ENCODE data around the gene ESYT3.
"Not testable (repeated sequence)": the region's sequence is repeated elsewhere in the genome, so short reads cannot be mapped to it uniquely, and the experiment has no call there.

ESYT3 gene

DNA sequence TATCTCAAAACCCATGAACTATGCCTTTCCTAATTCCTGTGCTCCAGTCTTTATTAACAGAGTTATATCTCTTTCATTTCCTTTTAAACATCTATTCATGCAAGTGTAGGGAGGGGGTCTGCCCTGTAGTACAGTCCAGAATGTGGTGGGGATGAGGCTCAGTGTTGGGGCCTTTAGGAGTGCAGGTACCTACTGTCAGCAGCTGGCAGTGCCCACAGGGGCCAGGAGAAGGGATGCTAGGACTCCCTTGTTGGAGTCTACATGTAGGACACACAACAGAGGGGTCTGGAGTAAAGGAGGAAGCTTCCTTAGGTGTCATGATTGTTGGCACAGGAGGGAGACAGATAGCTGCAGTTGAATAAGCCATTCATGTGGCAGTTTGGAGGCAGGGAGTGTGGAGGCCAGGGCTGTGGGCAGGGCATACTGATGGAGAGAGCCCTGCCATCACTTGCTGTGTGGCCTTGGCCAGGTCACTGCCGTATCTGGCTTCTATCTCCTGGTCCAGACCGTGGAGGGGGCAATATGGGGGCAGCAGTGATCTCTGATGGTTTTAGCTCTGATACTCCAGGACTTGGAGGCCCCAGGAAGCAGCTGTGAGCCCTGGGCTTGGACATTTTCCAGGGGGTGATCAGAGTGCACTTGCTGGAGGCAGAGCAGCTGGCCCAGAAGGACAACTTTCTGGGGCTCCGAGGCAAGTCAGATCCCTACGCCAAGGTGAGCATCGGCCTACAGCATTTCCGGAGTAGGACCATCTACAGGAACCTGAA, 29.5 kb downstream of the ESYT3 start:
- DNase-seq: no peak

DNA sequence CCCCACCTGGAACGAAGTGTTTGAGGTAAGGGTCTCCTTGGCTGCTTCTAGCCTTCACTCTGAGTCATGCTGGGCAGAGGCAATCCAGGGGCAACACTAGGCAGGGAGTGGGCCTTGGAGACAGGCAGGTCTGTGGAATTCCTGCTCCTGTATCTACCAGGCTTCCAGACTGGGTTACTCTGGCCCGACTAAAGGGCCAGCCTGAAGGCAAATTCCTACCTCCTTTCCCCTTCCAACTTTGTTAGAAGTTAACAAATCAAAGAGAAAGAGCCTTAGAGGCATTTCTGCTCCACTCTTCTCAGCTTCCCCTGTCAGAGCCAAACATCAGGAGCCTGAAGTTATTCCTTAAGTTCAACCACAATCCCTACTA, 30.1 kb downstream of the ESYT3 start:
- no peak for DNase-seq

DNA sequence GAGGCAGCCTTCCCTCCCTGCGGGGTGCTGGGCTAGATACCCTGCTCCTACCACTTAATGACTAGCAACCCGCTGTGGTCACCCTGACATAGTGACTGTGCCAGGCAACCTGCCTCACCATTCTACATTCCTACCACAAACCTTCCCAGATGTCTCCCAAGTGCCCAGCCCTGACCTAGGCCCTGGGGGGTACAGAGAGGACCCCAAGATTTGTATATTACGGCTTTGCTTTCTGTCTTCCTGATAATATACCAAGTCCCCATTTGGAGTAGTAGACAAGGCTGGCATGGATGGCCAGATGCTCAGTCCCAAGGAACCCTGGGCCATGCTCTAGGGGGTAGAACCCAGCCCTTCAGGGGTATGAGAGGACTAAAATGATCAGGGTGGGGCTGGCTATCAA, 31.0 kb downstream of the ESYT3 start:
- DNase-seq: no peak

DNA sequence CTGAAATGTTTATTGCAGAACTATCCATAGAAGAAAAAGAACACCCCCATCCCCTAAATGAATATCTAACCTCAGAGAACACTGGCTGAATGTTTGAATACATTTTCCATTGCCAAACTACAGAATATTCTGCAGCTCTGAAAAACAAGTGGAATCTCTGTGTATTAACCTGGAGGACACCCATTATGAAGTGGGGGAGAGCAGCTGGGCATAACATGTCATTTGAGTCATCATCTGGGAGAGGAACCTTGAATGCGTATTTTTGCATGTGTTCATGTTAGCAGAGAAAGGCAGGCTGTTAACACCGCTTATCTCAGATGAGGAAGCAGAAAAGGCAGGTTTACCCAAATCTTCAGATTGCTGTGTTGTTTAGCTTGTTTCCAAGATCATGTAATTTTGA, 31.5 kb downstream of the ESYT3 start:
- DNase-seq: no peak

DNA sequence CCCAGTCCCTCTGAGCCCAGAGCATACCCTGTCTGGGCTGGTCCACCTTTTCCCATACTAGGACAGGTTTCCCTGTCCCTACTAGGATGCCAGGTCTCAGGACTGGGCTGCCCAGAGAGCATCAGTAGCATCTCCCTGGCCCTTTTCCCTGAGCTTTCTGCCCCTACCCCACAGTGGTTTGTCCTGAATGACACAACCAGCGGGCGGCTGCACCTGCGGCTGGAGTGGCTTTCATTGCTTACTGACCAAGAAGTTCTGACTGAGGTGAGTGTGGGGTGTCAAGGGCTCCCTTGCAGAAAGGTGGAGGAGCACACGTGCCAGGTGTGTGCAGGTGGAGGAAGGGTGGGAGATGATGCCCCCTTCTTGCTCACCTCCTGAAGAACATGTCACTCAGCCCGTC, 33.5 kb downstream of the ESYT3 start:
- no peak for DNase-seq

DNA sequence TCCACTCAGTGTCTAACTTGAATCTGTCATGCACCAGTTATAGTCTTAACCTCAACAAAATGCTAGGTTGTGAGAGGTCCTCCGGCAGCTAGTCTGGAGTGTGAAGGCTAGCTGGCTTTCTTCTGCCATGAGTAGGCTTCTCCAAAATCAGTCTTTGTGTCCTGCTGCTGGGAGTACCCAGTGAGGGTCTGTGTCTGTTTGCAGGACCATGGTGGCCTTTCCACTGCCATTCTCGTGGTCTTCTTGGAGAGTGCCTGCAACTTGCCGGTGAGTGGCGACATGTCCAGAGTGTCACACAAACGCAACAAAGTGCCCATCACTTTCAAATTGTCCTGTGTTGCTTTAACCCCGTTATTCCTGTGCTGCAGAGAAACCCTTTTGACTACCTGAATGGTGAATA, 34.0 kb downstream of the ESYT3 start:
- DNase-seq: no peak

DNA sequence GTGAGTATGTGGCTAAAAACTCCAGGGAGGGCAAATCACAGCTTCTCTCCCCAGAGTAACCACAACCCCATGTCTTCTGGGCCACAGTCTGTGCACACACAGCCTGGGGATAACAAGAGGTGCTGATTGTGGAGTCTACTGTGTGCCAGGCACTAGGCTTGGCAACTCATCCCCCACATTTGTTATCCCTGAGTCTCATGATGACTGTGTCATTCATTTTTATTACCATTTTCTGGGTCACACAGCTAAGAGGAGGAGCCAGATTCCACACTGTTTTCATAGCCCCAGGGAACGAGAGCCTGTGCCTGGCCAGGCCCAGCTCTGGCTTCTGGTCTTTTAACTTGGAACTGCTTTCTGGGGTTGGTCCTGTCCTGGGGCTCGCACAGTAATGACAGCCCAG, 34.5 kb downstream of the ESYT3 start:
- no peak for DNase-seq

DNA sequence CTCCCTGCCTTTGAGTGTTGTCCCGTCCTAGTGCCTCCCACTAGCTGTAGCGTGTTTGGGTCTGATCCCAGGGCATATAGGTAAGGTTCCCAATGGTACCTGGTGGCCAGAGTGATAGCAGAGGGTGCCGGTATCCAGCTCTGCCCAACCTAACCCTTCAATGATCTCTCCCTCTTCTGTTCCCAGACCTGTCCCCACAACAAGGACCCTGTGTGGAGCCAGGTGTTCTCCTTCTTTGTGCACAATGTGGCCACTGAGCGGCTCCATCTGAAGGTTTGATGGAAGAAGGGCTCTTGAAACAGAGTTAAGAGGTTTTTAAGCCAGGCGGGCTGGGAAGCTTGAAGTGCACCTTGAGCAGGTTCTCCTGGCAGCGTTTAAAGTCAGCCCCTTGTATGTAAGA, 35.5 kb downstream of the ESYT3 start:
- no peak for DNase-seq

DNA sequence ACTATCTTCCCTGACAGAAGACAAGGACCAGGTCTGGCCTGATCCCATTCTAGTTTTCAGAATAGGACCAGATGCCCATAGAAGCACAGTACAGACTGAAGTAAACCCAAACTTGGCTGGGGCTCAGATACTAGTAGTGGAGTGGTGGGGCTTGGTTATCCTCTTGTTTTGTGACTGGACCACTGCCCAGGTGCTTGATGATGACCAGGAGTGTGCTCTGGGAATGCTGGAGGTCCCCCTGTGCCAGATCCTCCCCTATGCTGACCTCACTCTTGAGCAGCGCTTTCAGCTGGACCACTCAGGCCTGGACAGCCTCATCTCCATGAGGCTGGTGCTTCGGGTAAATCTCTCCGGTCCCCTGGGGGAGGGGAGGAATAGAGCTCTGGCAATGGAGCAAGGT, 36.3 kb downstream of the ESYT3 start:
- no peak for DNase-seq

DNA sequence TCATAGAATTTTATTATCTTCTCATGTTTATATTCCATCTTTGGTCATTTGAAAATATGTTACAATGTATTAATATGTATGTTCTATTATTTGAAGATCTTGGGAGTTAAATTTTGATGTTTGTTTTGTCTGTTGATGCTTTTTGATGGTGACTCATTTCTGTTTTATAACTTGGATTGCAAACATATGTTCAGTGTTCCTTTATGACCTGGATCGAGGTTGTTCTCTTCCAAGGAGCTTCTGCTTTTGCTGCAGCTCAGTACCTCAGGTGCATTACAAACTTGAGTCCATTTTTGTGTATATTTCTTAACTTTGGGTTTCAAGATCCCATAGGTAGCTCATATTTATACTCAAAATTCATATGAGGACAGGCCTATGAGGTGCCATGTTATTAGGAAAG, 37.1 kb downstream of the ESYT3 start:
- no peak for DNase-seq

DNA sequence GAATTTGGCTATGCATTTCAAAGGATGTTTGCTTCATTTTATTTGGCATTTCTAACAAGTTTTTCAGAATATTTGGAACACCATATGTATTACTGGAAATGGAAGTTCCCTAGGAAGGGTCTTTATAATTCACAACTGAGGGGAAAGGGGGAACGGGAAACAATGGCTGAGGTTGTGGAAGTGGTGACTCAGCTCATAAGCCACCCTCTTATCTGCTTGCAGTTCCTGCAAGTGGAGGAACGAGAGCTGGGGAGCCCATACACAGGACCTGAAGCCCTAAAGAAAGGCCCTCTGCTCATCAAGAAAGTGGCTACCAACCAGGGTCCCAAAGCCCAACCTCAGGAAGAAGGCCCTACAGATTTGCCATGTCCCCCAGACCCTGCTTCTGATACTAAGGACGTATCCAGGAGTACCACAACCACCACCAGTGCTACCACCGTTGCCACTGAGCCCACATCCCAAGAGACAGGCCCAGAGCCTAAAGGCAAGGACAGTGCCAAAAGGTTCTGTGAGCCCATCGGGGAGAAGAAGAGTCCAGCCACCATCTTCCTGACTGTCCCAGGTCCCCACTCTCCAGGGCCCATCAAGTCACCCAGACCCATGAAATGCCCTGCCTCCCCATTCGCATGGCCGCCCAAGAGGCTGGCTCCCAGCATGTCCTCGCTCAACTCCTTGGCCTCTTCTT, 37.9 kb downstream of the ESYT3 start:
- no peak for DNase-seq

DNA sequence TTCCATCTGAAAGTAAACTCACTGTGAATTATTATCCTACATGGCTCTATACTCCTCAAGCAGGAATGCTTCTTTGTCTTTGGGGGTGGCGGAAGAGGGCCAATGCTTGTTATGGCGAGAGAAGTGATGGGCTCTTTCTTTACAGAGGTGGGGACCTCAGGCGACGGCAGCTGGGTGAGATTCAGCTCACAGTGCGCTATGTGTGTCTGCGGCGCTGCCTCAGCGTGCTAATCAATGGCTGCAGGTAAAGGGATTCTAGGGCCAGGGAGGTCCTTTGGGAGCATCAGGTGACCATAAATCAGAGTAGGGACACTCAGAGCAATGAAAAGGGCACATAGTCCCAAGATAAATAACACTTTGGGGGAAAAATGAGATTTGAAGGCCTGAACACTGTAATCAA, 39.0 kb downstream of the ESYT3 start:
- no peak for DNase-seq

DNA sequence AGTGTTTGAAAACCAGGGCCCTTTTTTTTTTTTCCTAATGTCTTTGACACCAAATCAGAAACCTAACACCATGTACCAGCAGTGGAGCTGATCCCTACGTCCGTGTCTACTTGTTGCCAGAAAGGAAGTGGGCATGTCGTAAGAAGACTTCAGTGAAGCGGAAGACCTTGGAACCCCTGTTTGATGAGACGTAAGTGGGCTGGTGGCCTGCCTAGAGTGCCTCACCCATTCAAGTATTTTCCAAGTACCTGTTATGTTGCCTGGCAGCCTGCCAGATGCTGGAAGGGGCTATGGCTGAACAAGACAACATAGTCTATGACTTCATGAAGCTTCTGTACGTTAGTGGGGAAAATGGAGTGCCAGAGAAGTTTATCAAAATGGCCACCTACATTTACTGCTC, 39.7 kb downstream of the ESYT3 start:
- no peak for DNase-seq

DNA sequence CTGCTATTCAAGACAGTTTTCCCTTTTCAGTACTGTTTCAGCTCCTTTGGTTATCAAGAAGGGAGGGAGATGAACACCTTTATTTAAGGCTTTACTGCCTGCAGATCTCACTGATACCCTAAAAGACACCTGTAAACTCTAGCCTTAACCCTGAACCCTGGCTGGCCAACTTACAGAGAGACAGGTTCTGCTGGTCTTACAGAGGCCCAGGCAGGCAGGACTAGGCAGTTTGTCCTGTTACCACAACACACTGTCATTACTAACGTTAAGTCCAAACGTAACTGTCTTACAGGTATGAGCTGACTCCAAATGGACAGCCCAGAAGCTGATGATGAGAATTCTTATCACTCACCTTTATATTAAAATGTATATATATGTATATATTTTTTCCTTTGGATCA, 42.1 kb downstream of the ESYT3 start:
- DNase-seq: no peak

DNA sequence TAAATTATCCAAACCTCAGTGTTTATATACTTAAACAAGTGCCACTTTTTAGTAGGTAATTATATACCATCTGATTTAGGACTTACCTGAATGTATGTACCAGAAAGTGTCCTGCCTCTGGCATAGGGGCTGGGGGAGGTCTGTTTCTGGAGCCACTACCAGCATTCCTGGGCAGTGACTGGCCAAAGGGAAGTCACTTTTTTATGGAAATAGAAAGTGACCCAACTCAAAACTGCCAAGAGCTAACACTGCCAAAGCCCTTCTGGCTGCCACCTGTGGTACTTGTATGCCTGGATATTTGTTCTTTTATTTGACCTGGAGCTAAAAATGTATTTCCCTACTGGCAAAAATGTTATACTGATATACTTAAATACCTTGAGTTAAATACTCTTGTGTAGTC, 42.7 kb downstream of the ESYT3 start:
- DNase-seq: no peak

DNA sequence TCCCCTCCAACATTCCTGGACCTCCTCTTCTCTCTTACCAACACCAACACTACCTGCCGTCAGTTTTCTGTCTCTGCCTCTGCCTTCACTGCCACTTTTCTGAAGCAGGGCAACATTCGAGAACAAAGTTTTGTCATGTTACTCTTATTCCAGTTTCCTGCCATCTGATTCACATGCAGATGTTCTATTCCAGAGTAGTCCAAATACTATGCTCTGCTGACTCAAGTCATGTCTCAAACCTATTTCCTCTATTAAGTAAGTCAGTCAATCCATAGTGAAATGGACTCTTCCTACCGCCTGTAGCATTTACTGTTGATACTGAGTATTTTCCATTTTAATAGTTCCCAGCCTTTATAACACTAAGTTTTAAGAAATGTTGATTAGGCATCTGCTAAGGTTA, 43.4 kb downstream of the ESYT3 start:
- DNase-seq: no peak

DNA sequence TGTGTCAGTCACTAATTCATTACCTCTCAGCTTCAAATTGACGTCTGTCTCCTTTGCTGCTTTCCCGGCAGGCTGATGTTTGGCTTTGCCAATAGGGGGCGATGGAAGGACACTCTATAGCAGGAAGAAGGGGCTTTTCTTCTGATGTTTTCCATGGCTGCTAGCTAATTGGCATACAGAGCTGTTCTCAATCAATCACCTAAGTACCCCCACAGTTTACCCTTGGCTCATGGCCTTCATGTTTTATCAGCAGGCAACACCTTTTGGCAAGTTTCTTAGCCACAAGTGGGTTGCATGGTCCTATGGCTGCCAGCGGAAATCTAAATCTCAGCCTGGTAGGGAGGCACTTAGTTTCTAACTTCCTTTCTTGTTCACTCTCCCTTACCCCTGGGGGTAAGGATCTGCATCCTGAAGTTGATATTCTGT, 45.0 kb downstream of the ESYT3 start:
- DNase-seq: peak; percentile 13 to 20

DNA sequence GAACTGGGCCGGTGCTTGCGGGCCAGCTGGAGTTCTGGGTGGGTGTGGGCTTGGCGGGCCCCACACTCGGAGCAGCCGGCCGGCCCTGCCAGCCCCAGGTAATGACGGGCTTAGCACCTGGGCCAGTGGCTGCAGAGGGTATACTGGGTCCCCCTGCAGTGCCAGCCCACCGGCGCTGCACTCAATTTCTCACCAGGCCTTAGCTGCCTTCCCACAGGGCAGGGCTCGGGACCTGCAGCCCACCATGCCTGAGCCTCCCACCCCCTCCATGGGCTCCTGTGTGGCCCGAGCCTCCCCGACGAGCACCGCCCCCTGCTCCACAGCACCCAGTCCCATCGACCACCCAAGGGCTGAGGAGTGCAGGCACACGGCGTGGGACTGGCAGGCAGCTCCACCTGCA, 50.3 kb downstream of the ESYT3 start:
- DNase-seq: not testable (repeated sequence)

DNA sequence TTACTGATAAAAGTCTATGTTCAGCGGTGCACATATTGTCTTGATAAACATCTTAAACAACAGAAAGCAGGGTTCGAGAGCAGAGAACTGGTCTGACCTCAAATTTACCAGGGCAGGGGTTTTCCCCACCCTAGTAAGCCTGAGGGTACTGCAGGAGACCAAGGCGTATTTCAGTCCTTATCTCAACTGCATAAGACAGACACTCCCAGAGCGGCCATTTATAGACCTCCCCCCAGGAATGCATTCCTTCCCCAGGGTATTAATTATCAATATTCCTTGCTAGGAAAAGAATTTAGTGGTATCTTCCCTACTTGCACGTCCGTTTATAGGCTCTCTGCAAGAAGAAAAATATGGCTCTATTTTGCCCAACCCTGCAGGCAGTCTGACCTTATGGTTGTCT, 52.2 kb downstream of the ESYT3 start:
- not testable (repeated sequence) for DNase-seq

DNA sequence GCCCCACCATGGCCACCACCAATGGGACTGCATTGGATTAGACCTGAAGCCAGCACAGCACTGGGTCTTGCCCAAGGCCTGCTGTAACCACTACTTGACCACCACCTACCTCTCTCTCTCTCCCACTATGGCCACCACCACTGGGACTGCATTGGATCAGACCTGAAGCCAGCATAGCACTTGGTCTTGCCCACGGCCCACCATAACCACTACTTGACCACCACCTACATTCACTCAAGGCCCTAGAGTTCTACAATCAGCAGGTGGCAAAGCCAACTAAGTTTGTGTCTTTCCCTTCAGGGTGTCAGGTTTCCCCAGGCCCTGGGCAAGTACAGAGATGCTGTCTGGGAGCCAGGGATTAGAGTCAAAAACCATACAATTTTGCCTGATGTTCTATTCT, 57.6 kb downstream of the ESYT3 start:
- no peak for DNase-seq

DNA sequence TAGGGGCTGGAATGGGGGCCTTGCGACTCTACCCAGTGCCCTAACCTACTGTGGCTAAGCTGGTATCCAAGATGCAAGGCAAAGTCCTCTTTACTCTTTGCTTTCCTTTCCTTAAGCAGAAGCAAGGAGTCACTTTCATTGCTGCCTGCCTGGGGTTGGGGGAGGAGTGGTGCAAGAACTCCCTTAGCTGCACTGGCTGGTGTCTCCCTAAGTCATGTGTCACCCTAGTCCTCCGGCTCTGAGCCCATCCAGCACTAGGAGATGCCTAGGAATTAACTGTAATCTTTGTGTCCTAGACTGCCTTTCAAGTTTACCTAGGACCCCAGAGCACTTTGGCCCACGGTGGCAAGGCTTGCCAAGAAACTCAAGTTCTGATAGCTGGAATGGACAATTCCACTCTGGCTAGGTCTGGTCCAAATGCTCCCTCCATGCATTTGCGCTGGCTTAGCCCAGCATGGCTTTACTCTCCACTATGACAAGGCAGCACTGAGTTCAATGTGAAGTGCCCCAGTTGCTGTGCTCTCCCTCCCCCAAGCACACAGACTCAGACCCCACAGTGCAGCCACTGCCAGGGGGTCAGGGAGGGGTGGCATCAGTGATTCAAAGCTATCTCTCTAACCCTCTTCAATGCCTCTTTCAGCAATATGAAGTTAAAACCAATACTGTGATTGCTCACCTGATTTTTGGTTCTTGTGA, 58.7 kb downstream of the ESYT3 start:
- no peak for DNase-seq

DNA sequence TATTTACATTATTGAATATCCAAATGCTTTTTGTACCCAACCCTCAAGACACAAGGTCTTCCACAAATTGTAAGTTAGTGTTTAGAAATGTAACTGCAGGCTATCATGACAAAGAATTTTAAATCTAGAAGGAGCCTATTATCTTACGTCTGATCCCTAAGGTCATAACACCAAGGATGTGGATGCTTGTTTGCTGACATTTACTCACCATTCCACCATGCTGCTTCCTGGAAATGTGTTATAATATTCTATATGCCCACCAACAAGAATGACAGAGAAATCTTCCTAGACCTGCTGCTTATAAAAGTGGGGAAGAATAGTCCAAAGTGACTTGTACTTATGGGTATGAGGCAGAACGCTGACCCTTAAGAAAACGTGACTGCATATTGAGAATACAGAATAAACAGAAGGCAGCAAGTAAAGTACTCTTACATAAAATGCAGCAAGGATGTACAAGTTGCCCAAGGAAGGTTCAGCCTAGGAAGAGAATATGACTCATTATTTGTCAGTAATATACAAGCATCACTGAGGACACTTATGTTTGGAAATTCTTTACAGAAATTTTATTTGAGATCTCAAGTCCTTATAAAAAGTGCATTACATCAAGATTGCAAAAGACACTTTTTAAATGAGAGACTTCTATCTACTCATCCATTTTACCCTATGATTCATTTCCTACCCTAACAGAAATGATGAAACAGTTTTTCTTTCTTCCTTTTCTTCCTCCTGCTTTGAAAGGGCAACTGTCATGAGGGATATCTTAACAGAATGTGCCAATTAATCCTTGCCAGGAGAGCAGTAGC, 59.6 kb downstream of the ESYT3 start:
- DNase-seq: no peak

DNA sequence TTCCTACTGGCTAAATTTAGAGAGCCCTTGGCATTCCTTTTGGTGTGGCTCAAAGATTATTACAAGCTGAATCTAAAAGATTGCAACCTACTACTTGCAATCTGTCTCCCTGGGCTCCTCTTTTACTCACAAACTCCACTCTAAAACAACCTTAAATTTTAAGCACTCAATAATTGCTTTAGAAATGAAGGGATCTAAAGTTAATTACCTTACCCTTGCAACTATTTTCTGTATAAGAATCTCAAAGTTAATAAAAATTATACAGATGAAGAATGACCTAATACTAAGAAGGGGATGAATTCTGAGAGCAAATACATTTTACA, 60.2 kb downstream of the ESYT3 start:
- DNase-seq: no peak

DNA sequence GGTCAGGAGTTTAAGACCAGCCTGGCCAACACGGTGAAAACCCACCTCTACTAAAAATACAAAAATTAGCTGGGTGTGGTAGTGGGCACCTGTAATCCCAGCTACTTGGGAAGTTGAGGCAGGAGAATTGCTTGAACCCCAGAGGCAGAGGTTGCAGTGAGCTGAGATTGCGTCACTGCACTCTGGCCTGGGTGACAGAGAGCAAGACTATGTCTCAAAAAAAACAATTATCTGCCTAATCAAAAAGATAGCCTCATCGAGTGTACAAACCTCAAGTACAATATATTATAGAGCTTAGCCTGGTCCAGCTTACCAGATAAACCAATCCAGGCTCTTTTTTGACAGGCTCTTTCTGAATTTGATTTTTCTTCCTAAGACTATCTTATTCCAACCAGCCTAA, 61.2 kb downstream of the ESYT3 start:
- not testable (repeated sequence) for DNase-seq

Measured in stimulated activated CD4-positive, alpha-beta T cell treated with anti-CD3 and anti-CD28 coated beads, Interleukin-2, amount 100 ng/mL, for 48 hours (primary cell).